Brain microvascular endothelial cell (primary cell): ENCODE data around the gene FANK1.

Source experiments
- DNase-seq: peaks from one replicate; pipeline ENCODE4 v3.0.0-alpha.2; 2020
- H3K27ac ChIP-seq: fragments of 250-450 bp; sonication (Bioruptor Pico); 2 replicates; pipeline ENCODE4 v1.5.1; 2020; ENCODE audit warnings: mild to moderate bottlenecking, moderate library complexity
- H3K27me3 ChIP-seq: fragments of 250-450 bp; sonication (Bioruptor Pico); replicated peaks from 2 replicates; pipeline ENCODE4 v1.5.1; 2020; ENCODE audit warnings: mild to moderate bottlenecking
- H3K36me3 ChIP-seq: fragments of 250-450 bp; sonication (Bioruptor Pico); replicated peaks from 2 replicates; pipeline ENCODE4 v1.5.1; 2020; ENCODE audit warnings: mild to moderate bottlenecking
- H3K4me3 ChIP-seq: 2 replicates; pipeline ENCODE4 v1.5.1; 2011; ENCODE audit warnings: low read depth, mild to moderate bottlenecking, control low read depth, low read length, moderate library complexity
- in situ Hi-C: cut with HindIII; loops from 2 replicates; pipeline ENCODE4 v1.10.0; 2017; ENCODE audit warnings: low sequenced_read_pairs, low pct_ligation_motif_present
- TF ChIP-seq, protein P1 (sequence below): IDR thresholded peaks from 2 replicates; pipeline ENCODE4 v1.5.1; 2011; ENCODE audit warnings: low read depth, mild to moderate bottlenecking, moderate library complexity, low read length, control low read depth, inconsistent platforms; ENCODE audit errors: missing control alignments

The FANK1 gene

DNA sequence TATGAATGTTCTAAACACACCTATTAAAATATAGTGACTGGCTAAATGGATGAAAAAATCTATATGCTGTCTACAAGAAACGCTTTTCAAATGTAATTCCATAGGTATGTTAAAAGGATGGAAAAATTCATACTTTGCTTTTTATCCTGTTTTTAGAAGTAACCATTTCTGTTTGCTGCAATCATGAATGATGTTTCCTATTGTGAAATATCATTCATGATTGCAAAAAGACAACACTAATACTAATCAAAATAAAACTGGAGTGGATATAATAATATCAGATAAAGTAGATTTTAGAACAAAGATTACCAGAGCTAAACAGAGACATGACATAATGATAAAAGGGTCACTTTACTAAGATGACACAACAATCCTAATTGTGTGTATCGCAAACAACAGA is 138.2 kb downstream of the FANK1 start:
- in situ Hi-C loops, result no loop called here
- DNase-seq, result no peak
- TF ChIP-seq, protein P1, sequence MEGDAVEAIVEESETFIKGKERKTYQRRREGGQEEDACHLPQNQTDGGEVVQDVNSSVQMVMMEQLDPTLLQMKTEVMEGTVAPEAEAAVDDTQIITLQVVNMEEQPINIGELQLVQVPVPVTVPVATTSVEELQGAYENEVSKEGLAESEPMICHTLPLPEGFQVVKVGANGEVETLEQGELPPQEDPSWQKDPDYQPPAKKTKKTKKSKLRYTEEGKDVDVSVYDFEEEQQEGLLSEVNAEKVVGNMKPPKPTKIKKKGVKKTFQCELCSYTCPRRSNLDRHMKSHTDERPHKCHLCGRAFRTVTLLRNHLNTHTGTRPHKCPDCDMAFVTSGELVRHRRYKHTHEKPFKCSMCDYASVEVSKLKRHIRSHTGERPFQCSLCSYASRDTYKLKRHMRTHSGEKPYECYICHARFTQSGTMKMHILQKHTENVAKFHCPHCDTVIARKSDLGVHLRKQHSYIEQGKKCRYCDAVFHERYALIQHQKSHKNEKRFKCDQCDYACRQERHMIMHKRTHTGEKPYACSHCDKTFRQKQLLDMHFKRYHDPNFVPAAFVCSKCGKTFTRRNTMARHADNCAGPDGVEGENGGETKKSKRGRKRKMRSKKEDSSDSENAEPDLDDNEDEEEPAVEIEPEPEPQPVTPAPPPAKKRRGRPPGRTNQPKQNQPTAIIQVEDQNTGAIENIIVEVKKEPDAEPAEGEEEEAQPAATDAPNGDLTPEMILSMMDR, result no peak
- Histone ChIP-seq H3K36me3 (peaks cover 8% of the 10 kb centered on the region), H3K27ac (no peak overlapping the region), H3K4me3 (no peak overlapping the region), H3K27me3 (no peaks in the 10 kb centered on the region)

DNA sequence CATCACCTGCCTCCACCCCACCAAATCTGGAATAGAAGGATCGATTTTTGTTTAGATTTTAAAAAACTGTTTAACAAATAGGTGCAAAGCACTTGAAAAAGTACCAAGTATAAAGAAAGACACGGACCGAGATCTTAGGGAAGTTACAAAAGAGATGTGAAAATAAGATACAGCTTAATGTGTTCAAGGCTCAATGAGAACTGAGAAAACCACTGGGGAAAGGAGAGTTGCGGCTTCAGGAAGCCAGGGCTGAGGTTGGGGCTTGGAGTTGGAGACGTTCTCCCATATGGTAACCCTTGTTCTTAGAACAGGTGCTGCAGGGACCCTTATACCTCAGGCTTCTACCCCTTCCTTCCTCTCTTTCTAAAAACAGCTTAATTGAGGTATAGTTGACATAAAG is 140.2 kb downstream of the FANK1 start:
- Histone ChIP-seq H3K4me3 (no peak overlapping the region), H3K27ac (no peak overlapping the region), H3K27me3 (no peaks in the 10 kb centered on the region), H3K36me3 (peaks cover 5% of the 10 kb centered on the region)
- no peak for DNase-seq
- in situ Hi-C loops, result no loop called here
- TF ChIP-seq, protein P1, result no peak

DNA sequence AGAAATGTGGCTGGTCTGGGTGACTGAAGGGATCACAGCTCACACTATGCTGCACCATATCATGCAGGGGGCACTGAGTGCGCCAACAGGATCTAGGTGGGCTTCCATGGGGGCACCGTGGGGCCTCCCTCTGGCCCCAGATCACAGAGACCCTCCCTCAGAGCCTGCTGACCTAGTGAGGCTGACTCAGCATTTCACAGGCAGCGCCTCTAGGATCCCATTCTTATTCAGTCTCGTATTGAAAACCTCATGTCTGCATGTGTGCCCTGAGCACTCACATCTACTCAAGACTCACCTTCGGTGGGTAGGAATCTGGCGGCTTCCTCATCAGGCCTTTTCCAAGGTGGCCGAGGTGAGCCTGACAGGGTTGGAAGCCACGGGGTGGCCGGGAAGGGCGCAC is 141.6 kb downstream of the FANK1 start:
- Histone ChIP-seq H3K36me3 (peaks cover 3% of the 10 kb centered on the region), H3K27ac (no peak overlapping the region), H3K27me3 (no peaks in the 10 kb centered on the region), H3K4me3 (no peak overlapping the region)
- no peak for DNase-seq
- in situ Hi-C loops, result no loop called here
- TF ChIP-seq, protein P1, result no peak

DNA sequence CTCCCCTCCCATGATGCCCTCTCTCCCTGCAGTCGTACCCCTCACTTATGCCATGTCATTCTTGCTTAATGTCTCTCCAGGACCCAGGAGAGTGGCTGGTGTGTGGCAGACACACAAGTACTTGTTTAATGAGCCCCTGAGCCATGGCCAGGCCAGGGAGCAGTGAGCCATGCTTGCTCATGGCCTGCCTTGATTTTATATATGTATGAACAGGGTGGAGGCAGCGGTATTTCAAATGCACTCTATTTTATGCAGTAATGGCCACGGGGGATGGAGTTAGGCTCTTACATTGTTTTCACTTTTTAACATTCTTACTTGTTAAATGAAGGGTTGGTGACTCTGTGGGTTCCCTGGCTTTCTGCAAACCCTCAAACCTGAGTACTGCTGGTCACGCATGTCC is 144.8 kb downstream of the FANK1 start:
- in situ Hi-C loops, result no loop called here
- DNase-seq, result no peak
- Histone ChIP-seq H3K4me3 (no peak overlapping the region), H3K27me3 (no peaks in the 10 kb centered on the region), H3K36me3 (no peaks in the 10 kb centered on the region), H3K27ac (no peak overlapping the region)
- TF ChIP-seq, protein P1, result no peak

DNA sequence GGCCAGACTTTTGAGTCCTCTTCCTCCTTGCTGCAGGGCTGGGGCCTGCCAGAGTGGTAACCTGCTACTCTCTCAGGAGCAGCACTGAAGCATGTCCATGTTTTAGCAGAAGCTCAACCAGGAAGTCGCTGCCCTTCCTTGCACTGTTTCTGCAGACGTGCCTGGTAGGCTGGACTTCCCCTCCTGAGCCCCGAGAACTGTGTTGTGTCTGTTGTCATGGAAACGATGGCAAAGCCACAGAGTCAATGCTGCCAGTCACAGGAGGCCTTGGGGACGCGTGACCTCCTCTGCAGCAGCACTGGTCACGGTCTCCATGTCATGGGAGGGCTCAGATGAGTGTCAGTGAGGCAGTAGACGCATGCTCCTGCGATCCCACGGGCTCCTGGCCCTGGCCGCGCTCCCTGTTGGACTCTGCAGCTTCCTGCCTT is 145.5 kb downstream of the FANK1 start:
- in situ Hi-C loops, result no loop called here
- TF ChIP-seq, protein P1, result no peak
- Histone ChIP-seq H3K36me3 (no peaks in the 10 kb centered on the region), H3K27me3 (no peaks in the 10 kb centered on the region), H3K27ac (peak overlapping the region; percentile 9), H3K4me3 (no peak overlapping the region)
- peak; percentile 90 for DNase-seq

DNA sequence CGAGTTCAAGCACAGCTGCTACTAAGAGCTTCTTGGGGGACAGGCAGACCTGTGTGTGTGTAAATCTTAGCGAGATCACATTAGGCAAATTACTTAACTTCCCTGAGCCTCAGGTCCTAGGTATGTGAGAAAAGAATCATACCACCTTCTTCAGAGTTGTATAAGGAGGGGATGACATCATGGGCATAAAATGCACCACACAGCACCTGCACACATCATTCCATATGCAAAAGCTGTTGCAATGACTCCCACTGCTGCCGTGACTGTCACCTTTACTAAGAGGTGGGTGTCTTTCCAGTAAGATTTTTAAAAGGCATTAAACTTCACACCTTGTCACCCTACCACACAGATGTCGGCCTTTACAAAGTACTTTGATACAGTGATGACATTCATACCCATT is 146.0 kb downstream of the FANK1 start:
- DNase-seq, result no peak
- no peak overlapping the region for H3K4me3 ChIP-seq
- in situ Hi-C loops, result no loop called here
- TF ChIP-seq, protein P1, result no peak
- peak overlapping the region; percentile 9 for H3K27ac ChIP-seq
- no peaks in the 10 kb centered on the region for H3K36me3 ChIP-seq
- no peaks in the 10 kb centered on the region for H3K27me3 ChIP-seq
